ENCODE results near the gene RASSF5.

Gene RASSF5

DNA sequence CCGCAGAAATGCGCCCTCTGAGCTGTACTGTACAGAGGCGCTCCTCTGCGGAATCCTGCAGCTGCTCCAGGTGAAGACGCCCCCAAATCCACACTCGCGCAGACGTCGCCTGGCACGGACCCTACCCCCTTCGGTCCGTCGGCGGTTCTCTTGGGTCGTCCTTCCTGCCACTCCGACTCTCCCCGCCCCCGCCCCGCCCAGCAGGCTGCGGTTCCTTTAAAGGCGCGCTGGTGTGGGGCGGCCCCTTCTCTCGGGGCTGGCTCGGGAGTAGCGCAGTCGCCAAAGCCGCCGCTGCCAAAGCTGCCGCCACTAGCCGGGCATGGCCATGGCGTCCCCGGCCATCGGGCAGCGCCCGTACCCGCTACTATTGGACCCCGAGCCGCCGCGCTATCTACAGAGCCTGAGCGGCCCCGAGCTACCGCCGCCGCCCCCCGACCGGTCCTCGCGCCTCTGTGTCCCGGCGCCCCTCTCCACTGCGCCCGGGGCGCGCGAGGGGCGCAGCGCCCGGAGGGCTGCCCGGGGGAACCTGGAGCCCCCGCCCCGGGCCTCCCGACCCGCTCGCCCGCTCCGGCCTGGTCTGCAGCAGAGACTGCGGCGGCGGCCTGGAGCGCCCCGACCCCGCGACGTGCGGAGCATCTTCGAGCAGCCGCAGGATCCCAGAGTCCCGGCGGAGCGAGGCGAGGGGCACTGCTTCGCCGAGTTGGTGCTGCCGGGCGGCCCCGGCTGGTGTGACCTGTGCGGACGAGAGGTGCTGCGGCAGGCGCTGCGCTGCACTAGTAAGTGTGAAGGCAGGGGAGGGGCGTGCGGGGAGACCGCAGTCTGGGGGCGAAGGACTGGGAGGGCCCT, at the start of gene RASSF5:
Gene RASSF5 (plus strand): TSS at position 248 of the 846 bp plus-strand sequence. CDS start 72 bp downstream, at position 320.
- no peak for FAIRE-seq

DNA sequence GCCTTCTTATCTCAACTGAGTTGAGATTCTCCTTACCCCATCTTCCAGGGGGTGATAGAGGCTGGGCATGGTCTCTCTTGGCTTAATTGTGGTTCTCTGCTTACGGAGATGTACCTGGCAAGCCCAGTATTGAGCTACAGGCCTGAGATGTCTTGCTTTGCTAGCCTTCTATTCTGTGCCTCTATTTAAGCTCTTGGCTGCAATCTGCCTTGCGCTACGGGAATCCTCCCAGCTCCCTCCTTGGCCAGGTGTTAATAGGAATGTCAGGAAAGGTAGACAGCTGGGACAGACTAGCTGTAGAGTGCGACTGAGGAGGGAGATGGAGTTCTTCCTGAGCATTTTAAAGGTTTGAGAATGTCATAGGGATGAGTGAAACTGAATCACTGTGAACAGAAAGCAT, 47.6 kb upstream of the RASSF5 start:
- no peak for FAIRE-seq

GRCh38 chr1:206460836-206461426, 46.4 kb upstream of the RASSF5 start:
- FAIRE-seq: no peak

GRCh38 chr1:206461602-206462455, 45.5 kb upstream of the RASSF5 start:
- no peak for FAIRE-seq

GRCh38 chr1:206463137-206463536, 44.2 kb upstream of the RASSF5 start:
- no peak for FAIRE-seq

DNA sequence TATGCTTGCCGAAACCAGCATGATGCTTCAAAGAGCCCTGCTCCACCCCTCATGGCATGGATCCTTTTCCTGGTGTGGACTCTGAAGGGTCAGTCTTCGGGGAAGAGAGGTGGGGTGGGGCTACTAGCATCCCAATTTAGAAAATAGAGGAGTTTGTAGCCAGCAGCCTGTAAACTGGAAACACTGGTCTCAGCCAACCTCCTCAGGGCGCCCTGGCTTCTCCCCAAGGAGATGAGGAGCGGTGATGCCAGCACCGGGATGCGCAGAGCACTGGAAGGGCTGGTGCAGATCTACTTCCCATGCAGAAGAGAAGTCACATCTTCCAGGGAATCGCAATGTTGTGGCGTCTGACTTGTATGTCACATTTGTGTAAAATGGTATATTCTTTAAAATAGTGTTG, 43.4 kb upstream of the RASSF5 start:
- no peak for FAIRE-seq

DNA sequence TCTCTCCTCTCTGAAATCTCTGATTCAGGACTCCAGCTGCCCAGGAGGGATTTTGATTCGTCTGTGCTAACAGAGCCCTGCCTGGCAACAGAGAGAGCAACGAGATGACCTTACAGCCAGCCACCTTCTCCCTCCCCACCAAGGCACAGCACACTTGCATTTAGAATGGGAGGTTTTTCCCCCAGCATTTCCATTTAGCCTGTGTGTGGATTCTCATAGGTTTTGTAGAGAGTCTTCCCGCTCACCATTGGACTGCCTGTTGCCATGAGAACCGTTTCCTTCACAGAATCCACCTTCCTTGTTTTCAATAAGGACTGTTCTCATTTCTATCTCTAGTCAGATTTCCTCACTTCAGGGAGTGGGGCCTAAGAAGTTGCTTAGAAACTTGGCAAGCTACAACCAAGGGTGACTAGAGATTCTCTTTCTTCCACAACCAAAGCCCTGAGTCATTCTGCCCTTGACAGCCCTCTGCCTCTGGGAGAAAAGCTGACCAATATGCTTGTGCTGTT, 42.8 kb upstream of the RASSF5 start:
- FAIRE-seq: no peak

- FAIRE-seq: no peak
These were observed 41.4 kb upstream of the RASSF5 start for GRCh38 chr1:206465951-206466350.

DNA sequence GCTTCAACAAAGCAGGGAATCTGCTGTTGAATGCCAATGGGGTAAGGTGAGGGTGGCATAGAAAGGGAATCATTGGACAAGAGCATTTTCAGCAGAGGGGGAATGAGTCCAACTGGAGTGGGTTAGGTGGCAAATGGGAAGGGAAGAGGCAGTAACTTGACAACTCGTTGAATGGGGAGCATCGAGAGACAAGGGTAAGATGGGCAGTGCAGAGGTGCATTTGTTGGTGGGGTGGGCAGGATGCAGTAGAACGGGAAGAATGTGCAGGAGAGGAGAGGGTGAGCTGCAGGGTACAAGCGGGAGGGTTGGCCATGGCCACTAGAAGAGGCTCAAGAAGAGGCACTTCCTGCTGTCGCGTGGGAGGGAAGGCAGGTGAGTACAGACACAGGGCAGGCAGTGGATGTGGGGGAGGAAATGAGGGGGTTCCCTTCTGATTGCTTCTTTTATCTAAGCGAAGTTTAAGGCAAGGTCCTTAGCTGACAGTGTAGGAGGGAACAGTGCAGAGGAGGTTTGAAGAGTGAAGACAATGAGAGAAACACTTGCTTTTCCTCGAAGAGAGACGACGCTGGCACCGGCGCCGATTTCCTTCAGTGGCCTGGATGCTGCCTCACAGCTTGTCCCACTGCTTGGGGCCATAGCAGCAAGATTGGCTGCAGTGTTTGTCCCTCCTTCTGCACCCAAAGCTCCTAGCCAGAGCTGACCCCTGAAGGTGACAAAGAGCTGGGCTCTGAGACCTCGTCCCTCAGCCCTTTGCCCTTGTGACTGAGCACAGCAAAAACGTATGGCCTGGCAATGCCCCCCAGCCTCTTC, 40.3 kb upstream of the RASSF5 start:
- no peak for FAIRE-seq

DNA sequence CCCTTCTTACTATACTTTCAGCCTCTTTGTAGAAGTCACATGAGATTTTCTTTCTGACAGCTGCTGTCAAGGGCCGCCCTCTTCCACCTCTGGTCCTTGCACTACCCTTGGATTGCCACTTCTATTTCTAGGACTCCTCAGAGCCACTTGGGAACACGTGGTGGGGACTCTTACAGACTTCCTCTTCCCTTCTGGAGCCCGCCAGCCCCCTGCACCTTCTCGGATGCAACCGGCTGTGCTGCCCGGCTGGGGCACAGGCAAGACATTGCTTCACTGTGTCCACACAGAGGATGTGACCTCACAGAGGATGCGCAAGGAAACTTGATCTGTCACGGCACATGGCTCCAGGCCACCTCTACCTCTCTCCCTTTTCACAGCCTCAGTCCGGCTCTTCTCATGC, 39.4 kb upstream of the RASSF5 start:
- no peak for FAIRE-seq

- FAIRE-seq: no peak
These were observed 38.8 kb upstream of the RASSF5 start for GRCh38 chr1:206468571-206468970.

DNA sequence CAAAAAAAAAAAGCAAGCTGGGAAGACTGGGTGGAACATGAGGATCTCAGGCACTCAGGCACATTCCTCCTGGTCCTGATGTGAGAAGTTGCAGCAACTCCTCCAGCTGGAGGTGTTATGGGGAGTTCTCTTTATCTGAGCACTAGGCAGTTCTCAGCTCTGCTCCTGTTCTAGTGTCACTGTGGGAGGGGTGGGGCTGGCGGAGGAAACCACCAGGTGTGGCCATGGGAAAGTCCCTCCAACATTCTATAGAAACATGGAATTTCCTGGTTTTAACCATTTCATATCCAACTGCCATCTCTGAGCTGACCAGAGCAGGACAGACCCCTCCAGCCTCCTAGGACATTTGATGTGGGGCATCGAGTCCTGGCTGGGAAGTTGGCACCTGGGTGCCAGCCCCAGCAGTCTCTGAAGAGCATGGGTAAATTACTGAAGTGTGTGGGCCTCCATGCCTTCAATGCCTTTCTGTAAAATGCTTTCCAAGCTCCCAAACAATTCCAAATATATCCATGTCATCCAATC, 37.9 kb upstream of the RASSF5 start:
- FAIRE-seq: no peak

- FAIRE-seq: no peak
These were observed 37.2 kb upstream of the RASSF5 start, which contains the start of gene IKBKE for GRCh38 chr1:206469933-206470691. IKBKE (plus strand) TSS chr1:206470476; CDS start chr1:206473228, 2,752 bp downstream.

- no peak for FAIRE-seq
These were observed 36.5 kb upstream of the RASSF5 start for GRCh38 chr1:206470692-206471414.

DNA sequence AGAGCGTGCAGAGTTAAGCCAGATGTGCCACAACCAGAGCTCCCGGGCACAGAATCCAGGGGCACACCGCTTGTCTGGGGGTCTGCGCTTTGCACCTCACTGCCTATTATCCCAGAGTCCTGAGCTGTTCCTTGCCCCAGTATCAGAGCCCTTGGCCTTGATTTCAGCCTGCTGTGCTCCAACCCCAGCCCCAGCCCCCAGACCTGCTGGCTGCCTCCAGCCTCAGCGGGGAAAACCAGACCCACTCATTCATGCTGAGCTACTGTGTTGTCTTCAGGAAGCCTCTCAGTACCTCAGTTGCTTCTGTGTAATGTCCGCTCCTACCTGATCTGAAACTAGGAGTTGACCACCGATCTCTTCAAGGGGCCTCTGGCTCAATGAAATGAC, 35.9 kb upstream of the RASSF5 start:
- FAIRE-seq: no peak

- no peak for FAIRE-seq
These were observed 35.3 kb upstream of the RASSF5 start for GRCh38 chr1:206472024-206472423.

DNA sequence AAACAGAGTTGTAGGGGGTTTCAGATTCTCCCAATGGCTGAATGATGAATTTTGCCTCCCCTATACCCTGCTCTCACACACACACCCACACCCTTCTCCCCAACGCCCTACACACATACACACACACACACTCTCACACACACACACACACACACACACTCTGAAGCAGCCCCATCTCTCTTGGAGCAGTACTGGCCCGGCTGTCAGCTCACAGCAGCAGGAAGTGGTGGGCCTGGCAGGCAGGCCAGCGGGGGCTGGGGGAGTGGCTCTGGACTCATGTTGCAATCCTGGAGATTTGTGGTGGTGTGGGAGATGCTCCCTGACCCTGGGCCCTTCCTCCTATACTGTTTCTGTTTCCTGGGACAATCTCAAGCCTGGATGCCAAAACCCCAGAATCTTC, 34.9 kb upstream of the RASSF5 start:
- FAIRE-seq: no peak

DNA sequence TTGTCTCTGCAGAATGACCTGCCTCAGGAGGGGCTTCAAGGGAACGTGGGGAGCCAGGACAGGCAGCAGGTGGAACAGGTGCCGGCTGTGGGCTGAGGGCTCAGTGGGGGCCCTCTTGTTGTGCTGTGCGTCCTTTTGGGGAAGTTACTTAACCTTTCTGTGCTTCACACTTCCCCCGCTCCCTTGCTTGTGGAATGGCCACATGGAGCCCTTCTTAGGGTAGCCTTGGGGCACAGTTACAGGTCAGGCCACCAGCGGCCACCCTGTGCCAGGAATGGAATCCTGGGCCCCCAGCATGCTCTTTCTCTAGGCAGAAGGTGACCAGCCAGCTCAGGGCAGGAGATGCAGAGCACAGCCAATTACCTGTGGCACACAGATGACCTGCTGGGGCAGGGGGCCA, 34.4 kb upstream of the RASSF5 start:
- no peak for FAIRE-seq

- FAIRE-seq: no peak
These were observed 31.3 kb upstream of the RASSF5 start for GRCh38 chr1:206476058-206476457.

- no peak for FAIRE-seq
These were observed 30.7 kb upstream of the RASSF5 start for GRCh38 chr1:206476591-206476990.

GRCh38 chr1:206477110-206477509, 30.2 kb upstream of the RASSF5 start:
- no peak for FAIRE-seq
